Dermis blood vessel endothelial cell (primary cell): ENCODE results near the gene DISP2. TPM values are rescaled to one million over a fixed set of nuclear protein-coding genes. Genes with fewer than 3 reads are reported as not detected.
A peak's percentile ranks its signal among the peaks of the same experiment; 100 is the strongest.

Experiments
- DNase-seq: peaks from one replicate; pipeline ENCODE4 v3.0.0; 2010
- total RNA-seq: library from RNA; depleted of rRNA; stranded (reverse); fragments of >200 nt; gene quantifications from 2 replicates; pipeline ENCODE4 v1.2.3, GENCODE V29; 2014

DISP2 gene
- total RNA-seq, 1 donor from 2014 or later: 0.17 TPM

DNA sequence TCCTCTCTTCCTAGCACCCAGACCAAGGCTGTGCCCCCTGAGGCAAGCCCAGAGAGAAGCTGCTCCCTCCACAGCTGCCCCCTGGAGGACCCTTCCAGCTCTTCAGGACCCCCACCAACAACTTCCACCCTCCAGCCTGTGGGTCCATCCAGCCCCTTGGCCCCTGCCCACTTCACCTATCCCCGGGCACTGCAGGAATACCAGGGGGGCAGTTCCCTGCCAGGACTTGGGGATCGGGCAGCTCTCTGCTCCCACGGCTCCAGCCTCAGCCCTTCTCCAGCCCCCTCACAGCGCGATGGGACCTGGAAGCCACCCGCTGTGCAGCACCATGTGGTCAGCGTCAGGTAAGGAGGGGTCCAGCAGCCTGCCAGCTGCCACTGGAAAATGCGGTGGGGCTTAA lies 5.6 kb downstream of the DISP2 start:
- DNase-seq: no peak

DNA sequence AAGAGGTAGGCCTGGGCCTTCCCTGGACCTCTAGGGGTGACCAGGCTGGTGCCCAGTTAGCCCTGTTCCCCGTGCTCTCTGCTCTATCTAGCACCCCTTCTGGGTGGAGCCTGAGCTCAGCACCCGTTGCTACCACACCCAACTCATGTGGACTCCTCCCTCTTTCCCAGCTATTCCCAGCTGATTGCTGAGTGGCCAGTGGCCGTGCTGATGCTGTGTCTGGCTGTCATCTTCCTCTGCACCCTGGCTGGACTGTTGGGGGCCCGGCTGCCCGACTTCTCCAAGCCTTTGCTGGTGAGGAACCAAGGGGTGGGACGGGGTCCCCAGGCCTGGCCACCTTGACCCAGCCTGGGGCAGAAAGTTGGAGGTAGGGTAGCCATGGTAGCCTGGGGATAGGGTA lies 6.2 kb downstream of the DISP2 start:
- DNase-seq: no peak

DNA sequence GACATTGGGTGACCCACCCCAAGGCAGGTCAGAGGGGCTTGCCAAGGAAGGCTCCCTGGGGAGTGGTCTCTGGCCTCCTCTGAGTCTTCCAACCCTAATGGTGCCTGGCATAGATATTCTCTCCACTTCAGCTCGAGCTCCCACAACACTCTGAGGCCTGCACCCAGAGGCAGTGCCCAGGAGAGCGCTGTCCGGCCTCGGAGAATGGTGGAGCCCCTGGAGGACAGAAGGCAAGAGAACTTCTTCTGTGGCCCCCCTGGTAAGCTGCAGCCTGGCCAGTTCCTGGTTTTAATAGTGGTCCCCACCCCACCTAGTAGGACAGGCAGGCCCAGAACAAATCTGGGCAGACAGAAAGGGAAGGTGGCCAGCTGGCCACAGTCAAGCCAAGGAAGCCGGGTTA lies 7.0 kb downstream of the DISP2 start:
- no peak for DNase-seq

DNA sequence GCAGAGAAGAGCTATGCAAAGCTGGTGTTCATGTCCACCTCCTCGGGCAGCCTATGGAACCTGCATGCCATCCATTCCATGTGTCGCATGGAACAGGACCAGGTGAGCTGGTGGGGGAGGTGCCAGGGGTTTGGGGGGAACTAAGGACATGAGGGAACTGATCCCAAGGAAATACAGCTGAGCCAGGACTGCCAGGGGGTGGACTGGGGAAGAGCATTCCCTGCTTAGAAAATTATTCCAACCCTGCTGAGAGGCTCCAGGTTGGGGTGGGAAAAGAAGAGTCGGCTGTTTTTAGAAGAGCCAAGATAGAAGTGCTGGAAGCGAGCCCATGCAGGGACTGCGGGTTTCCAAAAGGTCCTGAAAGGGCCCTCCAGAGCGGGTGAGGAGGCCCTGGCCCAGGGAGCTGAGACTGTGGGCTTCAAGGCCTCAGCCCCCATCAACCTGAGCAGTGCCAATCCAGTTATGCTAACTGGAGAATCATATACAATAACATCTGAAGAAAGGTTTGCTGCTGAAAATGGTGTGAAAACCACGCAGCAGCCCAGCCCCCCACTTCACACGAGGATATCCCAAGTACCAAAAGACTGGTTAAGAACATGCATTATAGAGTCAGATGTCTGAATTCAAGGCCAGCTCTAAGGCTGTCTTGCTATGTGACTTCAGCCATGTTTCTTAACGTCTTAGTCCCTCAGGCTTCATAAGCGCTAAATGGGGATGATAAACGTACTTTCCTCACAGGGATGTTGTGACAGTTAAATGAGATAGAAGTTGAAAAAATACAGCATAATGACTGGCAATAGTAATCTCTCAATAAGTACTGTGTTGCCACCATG lies 7.8 kb downstream of the DISP2 start:
- no peak for DNase-seq

DNA sequence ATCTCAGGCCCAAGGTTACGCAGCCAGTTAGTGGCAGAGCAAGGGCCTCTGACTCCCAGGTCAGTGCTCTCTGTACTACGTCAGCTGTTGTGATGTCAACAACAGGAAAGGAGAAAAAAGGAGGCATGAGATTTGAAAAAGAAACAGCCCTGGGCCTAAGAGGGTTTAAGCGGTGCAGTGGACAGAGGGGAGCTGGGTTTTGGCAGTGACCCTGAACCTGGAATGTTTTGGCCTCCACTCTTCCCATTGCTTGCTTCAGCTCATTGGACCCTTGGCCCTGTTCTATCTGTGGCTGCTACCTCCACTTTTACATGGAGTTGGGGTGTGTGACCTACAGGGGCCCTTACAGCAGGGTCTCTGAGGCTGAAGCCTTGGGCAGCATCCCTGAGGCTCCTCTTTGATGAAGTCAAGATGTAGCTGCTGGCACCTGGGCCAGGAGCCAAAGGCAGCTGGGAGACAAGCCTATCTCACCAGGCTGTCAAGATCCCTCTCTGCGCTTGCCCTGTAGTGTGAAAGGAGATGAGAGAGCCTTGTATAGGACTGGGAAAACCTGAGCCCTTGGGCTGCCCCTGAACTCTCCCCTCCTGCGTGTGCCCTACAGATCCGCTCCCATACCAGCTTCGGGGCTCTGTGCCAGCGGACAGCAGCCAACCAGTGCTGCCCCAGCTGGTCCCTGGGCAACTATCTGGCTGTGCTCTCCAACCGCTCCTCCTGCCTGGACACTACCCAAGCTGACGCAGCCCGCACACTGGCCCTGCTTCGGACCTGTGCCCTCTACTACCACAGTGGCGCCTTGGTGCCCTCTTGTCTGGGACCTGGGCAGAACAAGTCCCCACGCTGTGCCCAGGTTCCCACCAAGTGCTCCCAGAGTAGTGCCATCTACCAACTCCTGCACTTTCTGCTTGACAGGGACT lies 8.7 kb downstream of the DISP2 start:
- DNase-seq: no peak

DNA sequence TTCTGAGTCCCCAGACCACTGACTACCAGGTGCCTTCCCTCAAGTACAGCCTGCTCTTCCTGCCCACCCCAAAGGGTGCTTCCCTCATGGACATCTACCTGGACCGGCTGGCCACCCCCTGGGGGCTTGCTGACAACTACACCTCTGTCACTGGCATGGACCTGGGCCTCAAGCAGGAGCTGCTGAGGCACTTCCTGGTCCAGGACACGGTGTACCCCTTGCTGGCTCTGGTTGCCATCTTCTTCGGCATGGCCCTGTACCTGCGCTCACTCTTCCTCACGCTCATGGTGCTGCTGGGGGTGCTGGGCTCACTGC lies 9.3 kb downstream of the DISP2 start:
- DNase-seq: no peak

DNA sequence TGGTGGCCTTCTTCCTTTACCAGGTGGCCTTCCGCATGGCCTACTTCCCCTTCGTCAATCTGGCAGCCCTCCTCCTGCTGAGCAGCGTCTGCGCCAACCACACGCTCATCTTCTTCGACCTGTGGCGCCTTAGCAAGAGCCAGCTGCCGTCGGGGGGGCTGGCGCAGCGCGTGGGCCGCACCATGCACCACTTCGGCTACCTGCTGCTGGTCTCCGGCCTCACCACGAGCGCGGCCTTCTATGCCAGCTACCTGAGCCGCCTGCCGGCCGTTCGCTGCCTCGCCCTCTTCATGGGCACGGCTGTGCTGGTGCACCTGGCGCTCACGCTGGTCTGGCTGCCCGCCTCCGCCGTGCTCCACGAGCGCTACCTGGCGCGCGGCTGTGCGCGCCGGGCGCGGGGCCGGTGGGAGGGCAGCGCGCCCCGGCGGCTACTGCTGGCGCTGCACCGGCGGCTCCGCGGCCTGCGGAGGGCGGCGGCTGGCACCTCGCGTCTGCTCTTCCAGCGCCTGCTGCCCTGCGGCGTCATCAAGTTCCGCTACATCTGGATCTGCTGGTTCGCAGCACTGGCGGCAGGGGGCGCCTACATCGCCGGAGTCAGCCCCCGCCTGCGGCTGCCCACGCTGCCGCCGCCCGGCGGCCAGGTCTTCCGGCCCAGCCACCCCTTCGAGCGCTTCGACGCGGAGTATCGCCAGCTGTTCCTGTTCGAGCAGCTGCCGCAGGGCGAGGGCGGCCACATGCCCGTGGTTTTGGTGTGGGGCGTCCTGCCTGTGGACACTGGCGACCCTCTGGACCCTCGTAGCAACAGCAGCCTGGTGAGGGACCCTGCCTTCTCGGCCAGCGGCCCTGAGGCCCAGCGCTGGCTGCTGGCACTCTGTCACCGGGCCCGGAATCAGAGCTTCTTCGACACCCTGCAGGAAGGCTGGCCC lies 9.9 kb downstream of the DISP2 start:
- DNase-seq: peak; percentile 92

DNA sequence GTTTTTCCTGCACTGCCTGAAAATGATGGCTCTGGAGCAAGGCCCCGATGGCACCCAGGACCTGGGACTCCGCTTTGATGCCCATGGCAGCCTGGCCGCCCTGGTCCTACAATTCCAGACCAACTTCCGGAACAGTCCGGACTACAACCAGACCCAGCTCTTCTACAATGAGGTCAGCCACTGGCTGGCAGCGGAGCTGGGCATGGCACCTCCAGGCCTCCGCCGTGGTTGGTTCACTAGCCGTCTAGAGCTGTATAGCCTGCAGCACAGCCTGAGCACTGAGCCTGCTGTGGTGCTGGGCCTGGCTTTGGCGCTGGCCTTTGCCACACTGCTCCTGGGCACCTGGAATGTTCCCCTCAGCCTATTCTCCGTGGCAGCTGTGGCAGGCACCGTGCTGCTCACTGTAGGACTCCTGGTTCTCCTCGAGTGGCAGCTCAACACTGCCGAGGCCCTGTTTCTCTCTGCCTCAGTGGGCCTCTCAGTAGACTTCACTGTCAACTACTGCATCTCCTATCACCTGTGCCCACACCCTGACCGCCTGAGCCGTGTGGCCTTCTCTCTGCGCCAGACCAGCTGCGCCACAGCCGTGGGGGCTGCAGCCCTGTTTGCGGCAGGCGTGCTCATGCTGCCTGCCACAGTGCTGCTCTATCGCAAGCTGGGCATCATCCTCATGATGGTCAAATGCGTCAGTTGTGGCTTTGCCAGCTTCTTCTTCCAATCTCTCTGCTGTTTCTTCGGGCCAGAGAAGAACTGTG lies 10.9 kb downstream of the DISP2 start:
- DNase-seq: no peak

DNA sequence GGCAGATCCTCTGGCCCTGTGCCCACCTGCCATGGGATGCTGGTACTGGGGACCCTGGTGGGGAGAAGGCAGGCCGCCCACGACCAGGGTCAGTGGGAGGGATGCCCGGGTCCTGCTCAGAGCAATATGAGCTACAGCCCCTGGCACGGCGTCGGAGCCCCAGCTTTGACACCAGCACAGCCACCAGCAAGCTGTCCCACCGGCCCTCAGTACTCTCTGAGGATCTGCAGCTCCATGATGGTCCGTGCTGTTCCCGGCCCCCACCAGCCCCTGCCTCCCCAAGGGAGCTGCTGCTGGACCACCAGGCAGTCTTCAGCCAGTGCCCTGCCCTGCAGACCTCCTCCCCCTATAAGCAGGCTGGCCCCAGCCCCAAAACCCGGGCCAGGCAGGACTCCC lies 11.5 kb downstream of the DISP2 start:
- no peak for DNase-seq

DNA sequence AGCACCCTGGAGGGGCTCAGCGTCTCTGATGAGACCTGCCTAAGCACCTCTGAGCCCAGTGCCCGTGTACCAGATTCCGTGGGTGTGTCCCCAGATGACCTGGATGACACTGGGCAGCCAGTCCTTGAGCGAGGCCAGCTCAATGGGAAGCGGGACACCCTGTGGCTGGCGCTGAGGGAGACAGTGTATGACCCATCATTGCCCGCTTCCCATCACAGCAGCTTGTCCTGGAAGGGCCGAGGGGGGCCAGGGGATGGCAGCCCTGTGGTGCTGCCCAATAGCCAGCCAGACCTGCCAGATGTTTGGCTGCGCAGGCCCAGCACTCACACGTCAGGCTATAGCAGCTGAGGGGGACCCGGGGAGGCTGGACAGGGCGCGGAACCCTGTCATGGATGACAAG lies 12.0 kb downstream of the DISP2 start:
- DNase-seq: no peak

DNA sequence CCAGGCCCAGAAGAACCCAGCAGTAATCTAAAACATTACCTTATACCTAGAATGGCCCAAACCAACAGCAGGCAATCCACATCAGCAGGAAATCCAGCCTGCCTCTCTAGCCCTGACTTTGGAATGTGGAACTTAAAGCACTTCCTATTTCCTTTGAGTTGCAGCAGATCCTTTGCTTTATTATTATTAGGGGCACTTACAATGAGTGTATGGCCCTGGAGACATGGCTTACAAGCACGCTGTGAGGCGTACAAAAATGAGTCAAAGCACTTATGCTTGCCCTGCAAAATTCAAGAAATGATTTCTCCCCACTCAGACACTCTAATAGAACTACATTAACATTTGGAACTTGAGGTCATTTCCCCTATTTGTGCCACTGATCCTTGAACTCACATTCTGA lies 15.0 kb downstream of the DISP2 start:
- DNase-seq: peak; percentile 78

DNA sequence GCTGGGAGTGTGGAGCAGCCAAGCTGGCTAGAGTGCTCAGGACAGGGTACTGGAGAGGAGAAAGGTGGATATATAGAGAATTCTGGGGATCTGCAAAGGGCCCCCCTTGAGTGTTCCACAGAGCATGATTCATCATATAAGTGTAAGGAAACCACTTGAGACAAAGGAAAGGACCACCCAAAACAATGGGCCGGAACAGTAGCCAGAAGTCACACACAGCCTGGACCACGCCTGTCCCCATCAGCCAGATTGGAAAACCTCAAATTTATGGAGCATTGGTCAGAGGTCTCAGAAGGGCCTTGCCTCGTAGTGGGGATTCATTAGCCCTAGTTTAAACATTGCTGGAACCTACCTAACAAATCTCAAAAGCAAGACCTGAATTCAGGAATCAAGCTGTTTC lies 19.6 kb downstream of the DISP2 start:
- DNase-seq: no peak

DNA sequence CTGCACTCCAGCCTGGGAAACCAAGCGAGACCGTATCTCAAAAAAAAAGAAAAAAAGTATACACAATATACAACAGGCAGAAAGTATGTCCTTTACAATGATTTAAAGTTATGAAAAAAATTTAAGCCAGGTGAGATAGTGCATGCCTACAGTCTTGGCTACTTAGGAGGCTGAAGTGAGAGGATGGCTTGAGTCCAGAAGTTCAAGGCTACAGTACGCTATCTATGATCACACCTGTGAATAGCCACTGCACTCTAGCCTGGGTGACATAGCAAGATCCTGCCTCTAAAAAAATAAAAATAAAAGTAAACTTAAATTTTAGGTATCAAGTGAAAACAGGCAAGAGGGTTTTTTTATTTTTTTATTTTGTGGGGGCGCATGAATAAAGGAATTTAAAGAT lies 21.4 kb downstream of the DISP2 start:
- no peak for DNase-seq

DNA sequence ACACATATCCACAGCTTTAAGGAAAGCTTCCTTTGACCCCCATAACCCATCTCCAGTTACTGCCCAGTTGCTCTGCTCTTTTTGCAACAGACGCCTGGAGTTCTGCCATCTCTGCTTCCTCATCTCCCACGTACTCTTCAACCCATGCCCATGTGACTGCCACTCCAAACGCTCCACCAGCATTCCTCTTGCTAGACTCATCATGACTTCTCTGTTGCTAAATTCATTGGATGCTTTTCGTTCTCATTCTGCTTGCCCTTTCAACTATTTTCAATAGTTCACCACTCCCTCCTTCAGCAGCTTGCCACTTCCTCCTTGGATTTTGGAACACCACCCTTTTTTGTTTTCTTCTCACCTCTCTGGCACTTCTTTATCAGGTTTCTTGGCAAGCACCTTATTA lies 21.8 kb downstream of the DISP2 start:
- peak; percentile 77 for DNase-seq

DNA sequence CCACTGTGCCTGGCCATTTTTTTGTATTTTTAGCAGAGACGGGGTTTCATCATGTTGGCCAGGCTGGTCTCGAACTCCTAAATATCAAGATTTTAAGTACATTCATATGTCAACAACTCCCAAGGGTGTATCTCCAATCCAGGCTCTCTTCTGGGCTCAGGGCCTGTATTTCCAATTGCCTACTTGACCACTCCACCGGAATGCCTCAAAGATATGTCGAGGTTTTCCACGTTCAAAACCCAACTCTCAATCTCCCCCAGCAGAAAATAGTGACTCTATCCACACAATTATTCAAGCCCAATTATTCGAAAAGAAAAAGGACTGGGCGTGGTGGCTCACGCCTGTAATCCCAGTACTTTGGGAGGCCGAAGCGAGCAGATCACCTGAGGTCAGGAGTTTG lies 22.6 kb downstream of the DISP2 start:
- DNase-seq: no peak

DNA sequence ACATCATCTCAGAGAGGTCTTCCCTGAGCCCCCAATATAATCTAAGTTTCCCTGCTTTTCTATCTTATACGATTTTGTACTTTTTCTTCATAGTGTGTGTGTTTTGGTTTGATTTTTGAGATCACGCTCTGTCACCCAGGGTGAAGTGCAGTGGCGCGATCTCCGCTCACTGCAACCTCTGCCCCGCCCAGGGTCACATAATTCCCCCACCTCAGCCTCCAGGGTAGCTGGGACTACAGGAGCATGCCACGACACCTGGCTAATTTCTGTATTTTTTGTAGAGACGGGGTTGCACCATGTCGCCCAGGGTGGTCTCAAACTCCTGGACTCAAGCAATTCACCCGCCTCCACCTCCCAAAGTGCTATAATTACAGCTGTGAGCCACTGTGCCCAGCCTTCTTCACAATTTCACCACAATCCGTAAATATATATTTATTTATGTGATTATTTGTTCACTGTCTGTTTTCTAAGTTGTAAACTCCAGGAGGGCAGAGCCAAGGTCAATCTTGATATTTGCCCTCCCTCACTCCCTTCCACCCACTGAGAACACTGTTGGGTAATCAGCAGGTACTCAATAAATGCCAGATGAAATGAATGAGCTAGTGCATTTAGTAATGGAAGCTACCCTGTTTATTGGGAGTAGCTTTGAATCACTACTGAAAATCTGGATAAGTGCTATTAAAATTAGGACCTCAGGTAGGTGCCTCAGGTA lies 24.0 kb downstream of the DISP2 start:
- DNase-seq: no peak

DNA sequence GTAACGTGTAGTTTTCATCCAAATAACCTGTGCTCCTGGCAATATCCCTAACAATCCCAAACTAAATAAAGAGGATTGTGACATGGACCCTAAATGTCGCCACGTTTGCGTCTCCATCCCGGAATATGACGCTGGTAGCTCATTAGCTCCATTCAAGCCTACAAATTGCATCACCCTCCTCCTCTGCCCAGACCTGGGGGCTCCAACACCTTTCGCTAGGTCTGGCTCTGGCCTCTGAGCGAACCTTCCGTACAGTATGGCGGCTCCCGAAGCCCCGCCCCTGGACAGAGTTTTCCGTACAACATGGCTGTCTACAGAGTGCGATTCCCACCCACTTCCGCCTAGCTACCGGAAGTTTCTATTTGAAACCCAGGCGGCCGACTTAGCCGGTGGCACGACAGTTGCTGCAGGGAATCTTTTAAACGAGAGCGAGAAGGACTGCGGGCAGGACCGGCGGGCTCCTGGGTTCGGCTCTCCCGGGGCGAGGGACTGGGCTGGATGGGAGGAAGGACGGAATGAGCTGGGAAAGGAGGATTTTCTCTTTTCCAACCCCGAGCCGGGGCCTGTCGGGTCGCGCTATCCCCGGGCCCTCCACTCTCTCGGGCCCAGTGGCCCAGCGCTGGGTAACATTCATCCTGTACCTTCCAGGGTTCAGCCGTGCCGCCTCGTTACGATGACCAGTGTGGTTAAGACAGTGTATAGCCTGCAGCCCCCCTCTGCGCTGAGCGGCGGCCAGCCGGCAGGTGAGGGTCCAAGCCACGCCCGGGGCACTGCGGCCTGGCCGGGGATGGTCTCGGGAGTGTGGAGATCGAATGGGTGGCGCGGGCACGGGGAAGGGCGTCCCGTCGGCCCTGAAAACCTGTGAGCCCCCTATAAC lies 24.8 kb downstream of the DISP2 start, which contains the start of gene KNSTRN:
TSS of gene KNSTRN (plus strand) at position 142 of the 877 bp plus-strand sequence. CDS start at position 257, 115 bp downstream.
- peak; percentile 94 for DNase-seq

DNA sequence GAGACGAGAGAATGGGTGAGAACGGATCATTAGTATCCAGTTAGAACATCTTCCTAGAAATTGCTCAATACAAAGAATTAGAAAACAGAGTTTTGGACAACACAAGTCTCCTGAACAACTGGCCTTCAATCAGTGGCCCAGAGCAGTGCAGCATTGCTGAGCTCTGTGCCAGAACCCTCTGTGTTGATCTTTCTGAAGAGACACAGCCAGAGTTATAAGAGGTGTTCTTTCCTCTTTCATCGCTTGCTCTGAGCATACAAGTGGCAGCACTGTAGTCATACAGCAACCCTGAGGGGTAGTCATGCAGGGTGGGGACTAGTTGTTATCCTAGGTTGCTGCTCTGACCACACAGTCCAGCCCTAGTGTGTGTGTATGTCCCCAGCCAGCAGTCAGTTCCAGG lies 28.5 kb downstream of the DISP2 start:
- no peak for DNase-seq

DNA sequence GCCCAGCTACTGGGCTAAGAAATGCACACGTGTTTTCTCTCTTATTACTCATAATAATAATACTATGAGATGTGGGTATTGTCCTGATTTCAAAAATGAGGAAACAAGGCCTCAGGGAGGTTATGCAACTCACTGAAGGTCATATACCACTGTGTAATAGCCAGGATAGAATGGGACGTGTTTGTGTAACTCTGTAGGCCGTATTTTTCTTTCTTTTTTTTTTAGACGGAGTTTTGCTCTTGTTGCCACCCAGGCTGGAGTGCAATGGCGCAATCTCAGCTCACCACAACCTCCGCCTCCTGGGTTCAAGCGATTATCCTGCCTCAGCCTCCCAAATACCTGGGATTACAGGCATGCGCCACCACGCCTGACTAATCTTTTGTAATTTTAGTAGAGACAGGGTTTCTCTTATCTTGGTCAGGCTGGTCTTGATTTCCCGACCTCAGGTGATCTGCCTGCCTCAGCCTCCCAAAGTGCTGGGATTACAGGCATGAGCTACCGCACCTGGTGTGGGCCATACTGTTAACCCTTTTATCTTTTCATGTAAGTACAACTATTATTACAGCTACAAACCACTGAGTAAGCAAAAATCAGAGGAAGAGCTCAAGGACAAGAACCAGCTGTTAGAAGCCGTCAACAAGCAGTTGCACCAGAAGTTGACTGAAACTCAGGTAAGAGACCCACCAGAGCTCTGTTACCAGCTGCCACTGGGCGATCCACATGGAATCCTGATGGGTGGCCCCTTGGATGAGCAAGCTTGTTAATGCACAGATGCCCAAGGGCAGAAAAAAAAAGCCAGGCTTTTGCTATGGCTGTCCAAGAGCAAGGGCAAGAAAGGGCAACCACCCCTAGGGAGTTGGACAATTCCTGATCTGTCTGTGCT lies 31.2 kb downstream of the DISP2 start:
- DNase-seq: no peak
